A549 (cell line): ENCODE data around the gene TRMT61A. TPM values are rescaled to one million over a fixed set of nuclear protein-coding genes. Genes with fewer than 3 reads are reported as not detected.

Source experiments
- ATAC-seq, 2 experiments: fragments of 200-7000 bp in 1 of 2; fragments of >200 bp in 1 of 2; cut with Nextera tagmentation in 1 of 2; cut with Tn5 transposase in 1 of 2; 3 replicates each; pipeline versions ENCODE4 v1.8.0 to v1.9.1; 2018 to 2020; ENCODE audit warnings: mild to moderate bottlenecking in 1 of 2, moderate library complexity in 1 of 2
- CTCF ChIA-PET: fragments of 300-600 bp; sonication (Branson Sonifier 250); formaldehyde crosslinking; extraction: SDS; loops from one replicate; lab custom pipeline; 2021; ENCODE audit warnings: antibody characterized with exemption, inconsistent platforms; lab: Yijun Ruan, JAX
- POLR2A ChIA-PET: fragments of 350-600 bp; formaldehyde crosslinking; extraction: SDS; loops from one replicate; lab custom pipeline; 2021; ENCODE audit warnings: antibody characterized with exemption, inconsistent platforms; lab: Yijun Ruan, JAX
- DNase-seq, 2 experiments: peaks; one replicate each; pipeline versions ENCODE4 v3.0.0 to v3.0.0-alpha.2; 2011 to 2016; ENCODE audit warnings: low read depth in 1 of 2, low spot score in 1 of 2
- FAIRE-seq: peaks from 2 replicates; lab custom pipeline; 2011; peaks lifted over from hg19 to GRCh38; lab: Jason Lieb, UNC
- H3K27ac ChIP-seq, 2 experiments: fragments of >200 bp; sonication (Bioruptor Twin); formaldehyde crosslinking; 3 replicates each; pipeline ENCODE4 v1.5.1; 2016 to 2017
- H3K4me1 ChIP-seq: fragments of >200 bp; sonication (Bioruptor Twin); formaldehyde crosslinking; 3 replicates; pipeline ENCODE4 v1.6.1; 2016
- H3K4me2 ChIP-seq: fragments of >200 bp; sonication (Bioruptor Twin); formaldehyde crosslinking; 3 replicates; pipeline ENCODE4 v1.6.1; 2016
- H3K4me3 ChIP-seq: fragments of >200 bp; sonication (Bioruptor Twin); formaldehyde crosslinking; 3 replicates; pipeline ENCODE4 v1.5.1; 2016
- H3K9me3 ChIP-seq: fragments of >200 bp; sonication (Bioruptor Twin); formaldehyde crosslinking; 3 replicates; pipeline ENCODE4 v1.6.1; 2016
- CHD4 ChIP-seq: fragments of 200-600 bp; sonication (generic); IDR thresholded peaks from 2 replicates; pipeline ENCODE4 v1.6.1; 2016; ENCODE audit warnings: antibody characterized with exemption, mild to moderate bottlenecking, borderline replicate concordance
- EHF ChIP-seq: fragments of 250-450 bp; sonication (Bioruptor Pico); IDR thresholded peaks from 2 replicates; pipeline ENCODE4 v1.5.0; 2020; ENCODE audit warnings: mild to moderate bottlenecking
- FOSL2 ChIP-seq, 2 experiments: fragments of 450-650 bp in 1 of 2; fragments of >200 bp in 1 of 2; sonication (Bioruptor Twin) in 1 of 2; formaldehyde crosslinking; IDR thresholded peaks; 2 replicates each; pipeline versions ENCODE4 v1.5.0 to v1.6.1; 2016 to 2020; ENCODE audit warnings: mild to moderate bottlenecking in 1 of 2, moderate library complexity in 1 of 2
- HEYL ChIP-seq: fragments of 250-450 bp; sonication (Bioruptor Pico); IDR thresholded peaks from 2 replicates; pipeline ENCODE4 v1.8.0; 2021; ENCODE audit warnings: mild to moderate bottlenecking, moderate library complexity
- HOXA7 ChIP-seq: fragments of 250-450 bp; sonication (Bioruptor Pico); IDR thresholded peaks from 2 replicates; pipeline ENCODE4 v1.5.0; 2020; ENCODE audit warnings: mild to moderate bottlenecking, moderate library complexity
- HOXB5 ChIP-seq: fragments of 250-450 bp; sonication (Bioruptor Pico); IDR thresholded peaks from 2 replicates; pipeline ENCODE4 v1.5.0; 2020; ENCODE audit warnings: mild to moderate bottlenecking, moderate library complexity
- JUN ChIP-seq, 2 experiments: fragments of >200 bp; sonication (Bioruptor Twin); formaldehyde crosslinking; IDR thresholded peaks; 2 replicates in 1 of 2; 3 replicates in 1 of 2; pipeline ENCODE4 v1.6.1; 2016 to 2017
- MAFK ChIP-seq: fragments of 450-650 bp; IDR thresholded peaks from 2 replicates; pipeline ENCODE4 v1.6.1; 2014; ENCODE audit not compliant: partially characterized antibody
- MYC ChIP-seq: IDR thresholded peaks from 2 replicates; pipeline ENCODE4 v1.6.1; 2012; ENCODE audit warnings: mild to moderate bottlenecking, inconsistent platforms, low read length, improper control_type of control experiment, borderline replicate concordance
- NFE2L2 ChIP-seq: fragments of 150-350 bp; conservative IDR thresholded peaks from 2 replicates; pipeline ENCODE4 v1.6.1; 2014; ENCODE audit warnings: low read length
- POLR2A ChIP-seq: IDR thresholded peaks from 2 replicates; pipeline ENCODE4 v1.6.1; 2012; ENCODE audit warnings: mild to moderate bottlenecking, low read length
- RNF2 ChIP-seq: fragments of 200-600 bp; sonication (generic); IDR thresholded peaks from 2 replicates; pipeline ENCODE4 v1.6.1; 2016; ENCODE audit warnings: low read depth, mild to moderate bottlenecking, antibody characterized with exemption, moderate library complexity, borderline replicate concordance
- SREBF2 ChIP-seq: fragments of 450-650 bp; IDR thresholded peaks from 2 replicates; pipeline ENCODE4 v1.6.1; 2014; ENCODE audit warnings: mild to moderate bottlenecking, moderate library complexity
- TP53 ChIP-seq: fragments of 250-450 bp; sonication (Bioruptor Pico); IDR thresholded peaks from 2 replicates; pipeline ENCODE4 v1.5.0; 2021; ENCODE audit warnings: mild to moderate bottlenecking, moderate library complexity
- WGBS: methylation state at CpG from one replicate; pipeline ENCODE4 v1.1.6; 2017; ENCODE audit errors: missing lambda C conversion rate; 5-methylcytosine and 5-hydroxymethylcytosine counted together
- polyA plus RNA-seq, 4 experiments: library from polyadenylated mRNA; depleted of rRNA in 3 of 4; stranded (reverse); fragments of >200 nt; fragmentation: RNase III in 1 of 4; extraction: RNeasy Plus Mini Kit Qiagen cat#74134 plus additional on column Dnase treatment in 1 of 4; gene quantifications; 2 replicates in 3 of 4; 3 replicates in 1 of 4; pipeline ENCODE4 v1.2.3, GENCODE V29; 2011 to 2017
- TF ChIP-seq, protein P1 (sequence below): fragments of 250-450 bp; sonication (Bioruptor Pico); IDR thresholded peaks from 2 replicates; pipeline ENCODE4 v1.5.0; 2021; ENCODE audit warnings: mild to moderate bottlenecking, moderate library complexity, borderline replicate concordance
- TF ChIP-seq, protein P2 (sequence below): fragments of >200 bp; sonication (Bioruptor Twin); formaldehyde crosslinking; IDR thresholded peaks from 2 replicates; pipeline ENCODE4 v1.6.1; 2016
- TF ChIP-seq, protein P3 (sequence below): fragments of >200 bp; sonication (Bioruptor Twin); formaldehyde crosslinking; IDR thresholded peaks from 3 replicates; pipeline ENCODE4 v1.6.1; 2016
- TF ChIP-seq, protein P4 (sequence below): IDR thresholded peaks from 2 replicates; pipeline ENCODE4 v1.6.1; 2012; ENCODE audit warnings: low read depth, borderline replicate concordance
- TF ChIP-seq, protein P5 (sequence below): fragments of 150-350 bp; IDR thresholded peaks from 2 replicates; pipeline ENCODE4 v1.6.1; 2014; ENCODE audit warnings: low read depth, mild to moderate bottlenecking, low read length

Gene TRMT61A
- polyA plus RNA-seq, 2 of the 4 experiments (the other 2 are of a cell fraction), result 8.3 to 19.4 TPM

DNA sequence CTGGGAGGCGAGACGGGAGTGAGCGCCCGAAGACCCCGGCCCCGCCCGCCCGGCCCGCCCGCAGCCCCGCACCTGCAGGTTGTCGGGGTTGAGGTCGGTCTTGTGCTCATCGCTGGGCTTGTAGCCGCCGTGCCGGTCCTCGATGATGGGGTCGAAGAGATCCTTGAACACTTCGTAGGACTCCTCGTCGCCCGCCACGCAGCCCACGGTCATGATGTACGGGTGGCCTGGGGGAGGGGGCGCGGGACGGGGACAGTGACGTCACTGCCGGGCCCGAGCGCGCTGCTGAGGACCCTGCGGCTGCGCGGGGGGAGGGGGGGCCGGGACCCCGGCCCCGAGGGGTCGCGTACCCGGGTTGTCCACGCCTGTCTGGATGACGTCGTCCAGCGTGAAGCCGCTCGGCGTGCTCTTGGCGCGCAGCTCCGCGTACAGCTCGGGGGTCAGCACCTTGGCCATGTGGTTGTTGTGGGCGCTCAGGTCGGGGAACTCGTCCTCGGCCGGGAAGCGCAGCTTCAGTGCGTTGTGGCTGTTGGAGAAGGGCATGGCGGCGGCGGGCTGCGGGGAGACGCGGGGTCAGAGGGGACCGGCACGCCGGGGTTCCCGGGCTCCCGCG is 6.9 kb upstream of the TRMT61A start (continued):
- TF ChIP-seq FOSL2 (IDR thresholded peaks at IDR 0.05) (no peak), FOSL2 (CRISPR knock-in tag; IDR thresholded peaks at IDR 0.05) (no peak)
- TF ChIP-seq, all 56 proteins: peak for 4

DNA sequence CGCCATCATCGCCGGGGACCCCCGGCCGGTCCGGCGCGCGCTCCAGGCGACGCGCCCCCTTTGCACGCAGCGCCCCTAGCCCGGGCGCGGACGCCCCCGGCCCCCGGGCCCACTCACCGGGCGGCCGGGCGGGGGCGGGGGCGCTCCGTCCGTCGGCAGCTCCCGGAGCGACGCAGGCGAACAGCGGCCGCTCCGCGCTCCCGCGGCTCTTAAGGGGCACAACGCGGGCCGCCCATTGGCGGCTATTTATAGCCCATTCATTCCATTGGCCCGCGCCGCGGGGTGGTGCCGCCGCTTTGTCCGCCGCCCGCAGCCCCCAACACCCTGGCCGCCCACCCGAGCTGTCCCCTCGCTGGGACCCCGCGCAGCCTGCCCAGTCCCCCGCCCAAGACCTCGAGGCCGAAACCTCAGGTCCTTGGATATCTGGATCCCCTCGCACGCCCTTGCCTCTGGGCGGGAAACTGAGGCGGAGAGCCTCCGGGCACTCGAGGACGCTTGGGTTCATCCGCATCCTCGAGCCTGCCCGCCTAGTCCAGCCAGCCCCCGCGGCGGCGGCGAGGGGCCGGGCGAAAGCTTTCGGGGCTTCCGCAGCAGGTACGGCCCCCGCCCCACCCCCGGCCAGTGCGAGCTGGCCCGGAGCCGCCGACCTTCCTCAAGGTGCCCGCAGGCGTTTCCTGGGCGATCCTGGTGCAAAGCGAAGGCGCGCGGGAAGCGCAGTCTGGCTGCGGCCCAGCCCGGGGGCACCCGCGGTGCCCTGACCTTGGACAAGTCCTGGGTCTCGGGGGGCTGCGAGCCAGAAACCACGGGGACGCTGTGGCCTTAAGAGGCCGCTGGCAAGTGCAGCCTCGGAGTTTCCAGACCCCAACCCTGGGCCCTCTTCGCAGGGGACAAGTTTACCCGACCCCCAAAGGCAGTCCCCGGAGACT is 6.1 kb upstream of the TRMT61A start, which contains the start of gene CKB:
CKB (minus strand) TSS at position 182 of the 926 bp plus-strand sequence. CDS start 337 bp downstream, outside the sequence.
- Histone ChIP-seq H3K9me3 (no peaks in the 10 kb centered on the region), H3K4me2 (peak within 1 kb of the TSS; percentile 100), H3K27ac (peak within 1 kb of the TSS; percentile 71 to 88; a peak in 5 of 6 replicates), H3K4me1 (peaks cover 71% of the 10 kb centered on the region), H3K4me3 (peak within 1 kb of the TSS; percentile 79)
- DNase-seq (peak; percentile 72 to 83), ATAC-seq (peak; percentile 14 to 39; a peak in 3 of 6 replicates), FAIRE-seq (no peak)
- ChIA-PET CTCF (interaction anchor here (0.6 to 10.0 kb wide), 5 partner anchors 13 to 1745 kb away, joined by 3 to 489 read pairs (median 59); partner anchors contain the start of gene TRMT61A), POLR2A (interaction anchor here (0.7 to 1.4 kb wide), 2 partner anchors 16 to 18 kb away, joined by 4 to 6 read pairs; no protein-coding TSS in a partner anchor)
- WGBS, result 59% methylated on average over 13 of the region's 107 CpGs
- TF ChIP-seq POLR2A (peak; percentile 70), EHF (CRISPR knock-in tag) (0 out of 2 replicates have a peak, but pooled peaks have one; percentile 31), NFE2L2 (no peak), MYC (no peak), JUN (IDR thresholded peaks at IDR 0.05) (peak in 1 of 2 experiments; percentile 58; a peak in 2 of 5 replicates), CHD4 (no peak), SREBF2 (no peak), RNF2 (peak; percentile 49)
- TF ChIP-seq, protein P1, sequence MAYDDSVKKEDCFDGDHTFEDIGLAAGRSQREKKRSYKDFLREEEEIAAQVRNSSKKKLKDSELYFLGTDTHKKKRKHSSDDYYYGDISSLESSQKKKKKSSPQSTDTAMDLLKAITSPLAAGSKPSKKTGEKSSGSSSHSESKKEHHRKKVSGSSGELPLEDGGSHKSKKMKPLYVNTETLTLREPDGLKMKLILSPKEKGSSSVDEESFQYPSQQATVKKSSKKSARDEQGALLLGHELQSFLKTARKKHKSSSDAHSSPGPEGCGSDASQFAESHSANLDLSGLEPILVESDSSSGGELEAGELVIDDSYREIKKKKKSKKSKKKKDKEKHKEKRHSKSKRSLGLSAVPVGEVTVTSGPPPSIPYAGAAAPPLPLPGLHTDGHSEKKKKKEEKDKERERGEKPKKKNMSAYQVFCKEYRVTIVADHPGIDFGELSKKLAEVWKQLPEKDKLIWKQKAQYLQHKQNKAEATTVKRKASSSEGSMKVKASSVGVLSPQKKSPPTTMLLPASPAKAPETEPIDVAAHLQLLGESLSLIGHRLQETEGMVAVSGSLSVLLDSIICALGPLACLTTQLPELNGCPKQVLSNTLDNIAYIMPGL (CRISPR knock-in tag), result no peak
- TF ChIP-seq, protein P2, sequence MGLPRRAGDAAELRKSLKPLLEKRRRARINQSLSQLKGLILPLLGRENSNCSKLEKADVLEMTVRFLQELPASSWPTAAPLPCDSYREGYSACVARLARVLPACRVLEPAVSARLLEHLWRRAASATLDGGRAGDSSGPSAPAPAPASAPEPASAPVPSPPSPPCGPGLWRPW, result no peak
- TF ChIP-seq, protein P3, sequence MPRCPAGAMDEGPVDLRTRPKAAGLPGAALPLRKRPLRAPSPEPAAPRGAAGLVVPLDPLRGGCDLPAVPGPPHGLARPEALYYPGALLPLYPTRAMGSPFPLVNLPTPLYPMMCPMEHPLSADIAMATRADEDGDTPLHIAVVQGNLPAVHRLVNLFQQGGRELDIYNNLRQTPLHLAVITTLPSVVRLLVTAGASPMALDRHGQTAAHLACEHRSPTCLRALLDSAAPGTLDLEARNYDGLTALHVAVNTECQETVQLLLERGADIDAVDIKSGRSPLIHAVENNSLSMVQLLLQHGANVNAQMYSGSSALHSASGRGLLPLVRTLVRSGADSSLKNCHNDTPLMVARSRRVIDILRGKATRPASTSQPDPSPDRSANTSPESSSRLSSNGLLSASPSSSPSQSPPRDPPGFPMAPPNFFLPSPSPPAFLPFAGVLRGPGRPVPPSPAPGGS, result 0 out of 3 replicates have a peak, but pooled peaks have one; percentile 32
- TF ChIP-seq, protein P4, sequence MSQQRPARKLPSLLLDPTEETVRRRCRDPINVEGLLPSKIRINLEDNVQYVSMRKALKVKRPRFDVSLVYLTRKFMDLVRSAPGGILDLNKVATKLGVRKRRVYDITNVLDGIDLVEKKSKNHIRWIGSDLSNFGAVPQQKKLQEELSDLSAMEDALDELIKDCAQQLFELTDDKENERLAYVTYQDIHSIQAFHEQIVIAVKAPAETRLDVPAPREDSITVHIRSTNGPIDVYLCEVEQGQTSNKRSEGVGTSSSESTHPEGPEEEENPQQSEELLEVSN, result peak; percentile 85

DNA sequence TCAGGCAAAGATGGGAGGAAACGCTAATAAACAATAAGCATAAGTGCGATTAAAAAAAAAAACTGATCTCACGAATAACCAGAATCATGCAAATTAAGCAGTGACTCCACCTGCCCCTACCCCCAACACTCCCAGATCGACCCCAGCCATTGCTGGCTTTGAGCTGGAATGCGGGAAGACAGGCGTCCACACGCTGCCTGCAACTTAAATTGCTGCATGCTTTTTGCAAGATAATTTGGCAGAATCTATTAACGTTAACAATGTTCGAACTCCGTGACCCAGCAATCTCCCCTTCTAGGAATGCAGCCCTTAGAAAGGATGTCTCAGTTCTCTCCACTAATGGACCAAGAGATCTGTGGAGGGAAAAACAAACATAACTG is 5.4 kb upstream of the TRMT61A start:
- ATAC-seq, result no peak
- FAIRE-seq, result no peak
- WGBS, result 82% methylated on average over 10 of the region's 10 CpGs
- no peaks in the 10 kb centered on the region for H3K9me3 ChIP-seq
- DNase-seq, result no peak
- TF ChIP-seq MAFK, result no peak
- TF ChIP-seq HOXB5 (CRISPR knock-in tag), result no peak
- TF ChIP-seq, protein P3, result no peak
- TF ChIP-seq, protein P5, sequence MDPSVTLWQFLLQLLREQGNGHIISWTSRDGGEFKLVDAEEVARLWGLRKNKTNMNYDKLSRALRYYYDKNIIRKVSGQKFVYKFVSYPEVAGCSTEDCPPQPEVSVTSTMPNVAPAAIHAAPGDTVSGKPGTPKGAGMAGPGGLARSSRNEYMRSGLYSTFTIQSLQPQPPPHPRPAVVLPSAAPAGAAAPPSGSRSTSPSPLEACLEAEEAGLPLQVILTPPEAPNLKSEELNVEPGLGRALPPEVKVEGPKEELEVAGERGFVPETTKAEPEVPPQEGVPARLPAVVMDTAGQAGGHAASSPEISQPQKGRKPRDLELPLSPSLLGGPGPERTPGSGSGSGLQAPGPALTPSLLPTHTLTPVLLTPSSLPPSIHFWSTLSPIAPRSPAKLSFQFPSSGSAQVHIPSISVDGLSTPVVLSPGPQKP, result no peak
- TF ChIP-seq HEYL (CRISPR knock-in tag), result no peak
- no peak for TF ChIP-seq HOXA7 (CRISPR knock-in tag)
- TF ChIP-seq FOSL2 (IDR thresholded peaks at IDR 0.05), result no peak
- no peak for TF ChIP-seq FOSL2 (CRISPR knock-in tag; IDR thresholded peaks at IDR 0.05)
- no peak for TF ChIP-seq TP53
- H3K27ac ChIP-seq, result no peak overlapping the region; a peak in 1 of 6 replicates
- H3K4me1 ChIP-seq, result peaks cover 70% of the 10 kb centered on the region
- H3K4me2 ChIP-seq, result peak overlapping the region; percentile 100; the same call in 2 of the 3 replicates
- ChIA-PET POLR2A (no interaction called here), CTCF (interaction anchor here (7.3 to 10.0 kb wide), 2 partner anchors 17 to 22 kb away, joined by 97 to 489 read pairs; partner anchors contain the start of gene TRMT61A)
- no peak overlapping the region for H3K4me3 ChIP-seq
